ENCODE data around the gene PSMD5.

DNA sequence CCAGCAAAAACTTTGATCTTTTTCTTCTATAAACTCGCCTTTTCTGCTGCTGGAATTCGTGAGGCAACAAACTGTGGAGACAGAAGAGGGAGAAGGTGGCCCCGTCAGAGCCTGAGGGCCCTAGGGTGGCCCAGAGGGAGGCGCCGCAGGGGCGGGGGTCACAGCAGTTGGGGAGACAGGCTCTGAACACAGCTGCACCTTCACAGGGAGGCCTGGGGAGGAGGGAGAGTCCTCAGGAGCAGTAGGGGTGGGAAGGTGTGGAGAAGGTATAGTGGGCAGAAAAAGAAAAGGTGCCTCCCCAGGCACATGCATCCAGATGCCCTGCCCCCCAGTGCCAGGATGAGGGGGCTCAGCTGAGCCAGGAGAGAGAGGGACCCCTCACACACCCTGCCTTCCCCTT lies 19.2 kb upstream of the PSMD5 start:
- no peak for TF ChIP-seq EZH2 (IDR thresholded peaks at IDR 0.05; ENCODE audit: low read length)
- TF ChIP-seq, protein P1, sequence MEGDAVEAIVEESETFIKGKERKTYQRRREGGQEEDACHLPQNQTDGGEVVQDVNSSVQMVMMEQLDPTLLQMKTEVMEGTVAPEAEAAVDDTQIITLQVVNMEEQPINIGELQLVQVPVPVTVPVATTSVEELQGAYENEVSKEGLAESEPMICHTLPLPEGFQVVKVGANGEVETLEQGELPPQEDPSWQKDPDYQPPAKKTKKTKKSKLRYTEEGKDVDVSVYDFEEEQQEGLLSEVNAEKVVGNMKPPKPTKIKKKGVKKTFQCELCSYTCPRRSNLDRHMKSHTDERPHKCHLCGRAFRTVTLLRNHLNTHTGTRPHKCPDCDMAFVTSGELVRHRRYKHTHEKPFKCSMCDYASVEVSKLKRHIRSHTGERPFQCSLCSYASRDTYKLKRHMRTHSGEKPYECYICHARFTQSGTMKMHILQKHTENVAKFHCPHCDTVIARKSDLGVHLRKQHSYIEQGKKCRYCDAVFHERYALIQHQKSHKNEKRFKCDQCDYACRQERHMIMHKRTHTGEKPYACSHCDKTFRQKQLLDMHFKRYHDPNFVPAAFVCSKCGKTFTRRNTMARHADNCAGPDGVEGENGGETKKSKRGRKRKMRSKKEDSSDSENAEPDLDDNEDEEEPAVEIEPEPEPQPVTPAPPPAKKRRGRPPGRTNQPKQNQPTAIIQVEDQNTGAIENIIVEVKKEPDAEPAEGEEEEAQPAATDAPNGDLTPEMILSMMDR (optimal IDR thresholded peaks at IDR 0.05 in 1 of 3, IDR thresholded peaks at IDR 0.05 in 1 of 3, conservative IDR thresholded peaks at IDR 0.05 in 1 of 3; ENCODE audit: extremely low read depth in 1 of 3, insufficient read depth in 2 of 3, low read length in 3 of 3) = no peak
